K562 (cell line): ENCODE data around the gene SLC2A9. TPM values are rescaled to one million over a fixed set of nuclear protein-coding genes. Genes with fewer than 3 reads are reported as not detected.

Experiments used
- CAMTA2 ChIP-seq: fragments of 250-450 bp; sonication (Bioruptor Pico); conservative IDR thresholded peaks from 2 replicates; pipeline ENCODE4 v1.5.1; 2022
- CREM ChIP-seq: IDR thresholded peaks from 2 replicates; pipeline ENCODE4 v1.6.1; 2014; ENCODE audit warnings: antibody characterized with exemption, low read depth
- CTCF ChIP-seq, 3 experiments: IDR thresholded peaks in 2 of 3; conservative IDR thresholded peaks in 1 of 3; 2 replicates each; pipeline ENCODE4 v1.5.1; 2011 to 2012; ENCODE audit warnings: low read length in 3 of 3, mild to moderate bottlenecking in 3 of 3, control low read depth in 2 of 3, improper control_type of control experiment in 1 of 3, inconsistent platforms in 1 of 3, low read depth in 1 of 3, mixed read lengths in 1 of 3, moderate library complexity in 1 of 3; ENCODE audit not compliant: insufficient read depth in 2 of 3
- DDX20 ChIP-seq: fragments of 450-650 bp; IDR thresholded peaks from 2 replicates; pipeline ENCODE4 v1.6.1; 2016; ENCODE audit warnings: missing genetic modification characterization, low read depth, mild to moderate bottlenecking, missing compliant biosample characterization, moderate library complexity
- DMBX1 ChIP-seq: fragments of 250-450 bp; sonication (Bioruptor Pico); IDR thresholded peaks from 2 replicates; pipeline ENCODE4 v1.8.0; 2022; ENCODE audit warnings: inconsistent platforms, mild to moderate bottlenecking, moderate library complexity, borderline replicate concordance
- FOXJ3 ChIP-seq: sonication (generic); formaldehyde crosslinking; IDR thresholded peaks from 2 replicates; pipeline ENCODE4 v1.4.0; 2020; ENCODE audit warnings: mild to moderate bottlenecking, missing genetic modification reagents
- GABPB2 ChIP-seq: fragments of 250-450 bp; sonication (Bioruptor Pico); conservative IDR thresholded peaks from 2 replicates; pipeline ENCODE4 v1.5.1; 2021; ENCODE audit warnings: mild to moderate bottlenecking
- GATA2 ChIP-seq: sonication (generic); formaldehyde crosslinking; IDR thresholded peaks from 2 replicates; pipeline ENCODE4 v1.4.0; 2020; ENCODE audit warnings: mild to moderate bottlenecking, missing genetic modification reagents
- GTF2F1 ChIP-seq: IDR thresholded peaks from 2 replicates; pipeline ENCODE4 v1.6.1; 2011; ENCODE audit warnings: low read depth, low read length, improper control_type of control experiment
- HNRNPK ChIP-seq: fragments of 200-400 bp; formaldehyde crosslinking; IDR thresholded peaks from one replicate; pipeline ENCODE4 v1.6.1; 2018; ENCODE audit warnings: mild to moderate bottlenecking, low read depth, low read length; ENCODE audit not compliant: poor library complexity, severe bottlenecking
- HNRNPLL ChIP-seq: fragments of 200-400 bp; formaldehyde crosslinking; IDR thresholded peaks from 2 replicates; pipeline ENCODE4 v1.6.1; 2017; ENCODE audit warnings: low read length, low read depth, mild to moderate bottlenecking; ENCODE audit not compliant: poor library complexity, severe bottlenecking
- MYC ChIP-seq, 2 experiments: fragments of 250-450 bp in 1 of 2; sonication (Bioruptor Pico) in 1 of 2; IDR thresholded peaks; 2 replicates each; pipeline versions ENCODE4 v1.5.1 to v1.6.1; 2012 to 2021; ENCODE audit warnings: low read depth in 2 of 2, borderline replicate concordance in 1 of 2, improper control_type of control experiment in 1 of 2, low read length in 1 of 2, mild to moderate bottlenecking in 1 of 2, moderate library complexity in 1 of 2
- NFXL1 ChIP-seq: fragments of 450-650 bp; formaldehyde crosslinking; IDR thresholded peaks from 2 replicates; pipeline ENCODE4 v1.4.0; 2021; ENCODE audit warnings: mild to moderate bottlenecking
- PHF8 ChIP-seq: fragments of 200-600 bp; sonication (generic); IDR thresholded peaks from 2 replicates; pipeline ENCODE4 v1.6.1; 2012; ENCODE audit warnings: mixed run types, mild to moderate bottlenecking, inconsistent platforms, low read length, moderate library complexity, borderline replicate concordance
- PPARD ChIP-seq: fragments of 250-450 bp; sonication (Bioruptor Pico); IDR thresholded peaks from 2 replicates; pipeline ENCODE4 v1.8.0; 2022; ENCODE audit warnings: inconsistent platforms, mild to moderate bottlenecking, moderate library complexity
- SRSF7 ChIP-seq: fragments of 200-400 bp; formaldehyde crosslinking; optimal IDR thresholded peaks from 2 replicates; pipeline ENCODE3; 2017; ENCODE audit warnings: mild to moderate bottlenecking, low read depth, low read length
- SRSF9 ChIP-seq: fragments of 200-400 bp; formaldehyde crosslinking; IDR thresholded peaks from 2 replicates; pipeline ENCODE4 v1.6.1; 2017; ENCODE audit warnings: low read depth, low read length, borderline replicate concordance
- ZC3H8 ChIP-seq: fragments of 450-650 bp; IDR thresholded peaks from 2 replicates; pipeline ENCODE4 v1.6.1; 2017
- ZFP1 ChIP-seq: fragments of 450-650 bp; formaldehyde crosslinking; IDR thresholded peaks from 2 replicates; pipeline ENCODE4 v1.4.0; 2020; ENCODE audit warnings: mild to moderate bottlenecking, mixed read lengths
- ZFPM2 ChIP-seq: fragments of 250-450 bp; sonication (Bioruptor Pico); IDR thresholded peaks from 2 replicates; pipeline ENCODE4 v1.5.1; 2022; ENCODE audit warnings: mild to moderate bottlenecking
- ZNF408 ChIP-seq: fragments of 250-450 bp; sonication (Bioruptor Pico); IDR thresholded peaks from 2 replicates; pipeline ENCODE4 v1.4.0; 2020; ENCODE audit warnings: low read depth, mild to moderate bottlenecking, moderate library complexity
- ZNF696 ChIP-seq: fragments of 250-450 bp; sonication (Bioruptor Pico); conservative IDR thresholded peaks from 2 replicates; pipeline ENCODE4 v1.4.0; 2020; ENCODE audit warnings: mild to moderate bottlenecking, moderate library complexity
- polyA plus RNA-seq, 8 experiments: library from polyadenylated mRNA; depleted of rRNA in 4 of 8; stranded (reverse) in 5 of 8; unstranded in 3 of 8; fragments of >200 nt; fragmentation: Nextera tagmentation in 2 of 8; fragmentation: Illumina TruSeq in 1 of 8; extraction: Ambion mirVana in 2 of 8; extraction: Trizol in 1 of 8; gene quantifications; 2 replicates each; pipeline versions ENCODE4 v1.2.1 to v1.2.3, GENCODE V29; 2011 to 2014; ENCODE audit warnings: inconsistent platforms in 1 of 8, missing spikeins in 1 of 8
- total RNA-seq, 7 experiments: library from RNA; depleted of rRNA in 6 of 7; stranded (reverse); fragments of >200 nt in 6 of 7; fragmentation: Illumina TruSeq in 2 of 7; extraction: Trizol in 2 of 7; gene quantifications; 2 replicates each; pipeline versions ENCODE4 v1.2.1 to v1.2.3, GENCODE V29; 2011 to 2021; ENCODE audit warnings: low replicate concordance in 1 of 7
- TF ChIP-seq, protein P1 (sequence below): fragments of 450-650 bp; formaldehyde crosslinking; IDR thresholded peaks from 2 replicates; pipeline ENCODE4 v1.4.0; 2022; ENCODE audit warnings: mild to moderate bottlenecking, moderate library complexity
- TF ChIP-seq, protein P2 (sequence below): fragments of 250-450 bp; sonication (Bioruptor Pico); IDR thresholded peaks from 2 replicates; pipeline ENCODE4 v1.5.1; 2021; ENCODE audit warnings: mild to moderate bottlenecking

SLC2A9 gene
- total and polyA plus RNA-seq, 9 of the 15 experiments (the other 6 are each of a cell fraction or from before 2014, with no cell fraction given): 0.15 to 1.9 (median 0.76) TPM

DNA sequence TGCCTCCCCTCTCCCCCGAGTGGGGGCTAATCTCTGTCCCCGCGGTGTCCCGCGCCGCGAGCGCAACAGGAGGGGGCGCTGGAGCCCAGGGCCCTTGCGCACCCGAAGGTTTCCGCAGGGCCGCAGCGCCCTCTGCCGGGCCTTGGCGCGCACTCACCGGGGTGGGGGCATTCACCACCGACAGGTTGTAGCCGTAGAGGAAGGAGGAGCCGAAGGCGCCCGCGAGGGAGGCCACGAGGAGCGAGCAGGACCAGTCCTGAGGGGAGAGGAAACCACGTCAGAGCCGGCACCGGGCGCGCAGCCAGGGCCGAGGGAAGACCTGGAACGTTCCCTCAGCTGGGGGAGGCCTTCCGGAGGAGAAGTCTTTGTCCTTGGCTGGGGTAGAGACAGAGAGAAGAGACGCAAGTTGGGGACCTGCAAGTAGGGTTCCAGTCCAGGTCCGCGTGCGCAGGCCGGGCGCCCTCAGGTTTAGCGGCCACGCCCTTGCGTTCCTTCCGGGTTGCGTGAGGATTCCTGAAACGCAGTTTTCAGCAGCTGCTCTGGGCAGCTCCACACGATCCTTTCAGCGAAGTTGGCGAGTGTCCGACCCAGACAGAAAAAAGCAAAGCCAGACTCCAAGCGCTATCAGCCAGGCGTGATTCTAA is 2.4 kb downstream of the SLC2A9 start (continued):
- TF ChIP-seq, protein P1, sequence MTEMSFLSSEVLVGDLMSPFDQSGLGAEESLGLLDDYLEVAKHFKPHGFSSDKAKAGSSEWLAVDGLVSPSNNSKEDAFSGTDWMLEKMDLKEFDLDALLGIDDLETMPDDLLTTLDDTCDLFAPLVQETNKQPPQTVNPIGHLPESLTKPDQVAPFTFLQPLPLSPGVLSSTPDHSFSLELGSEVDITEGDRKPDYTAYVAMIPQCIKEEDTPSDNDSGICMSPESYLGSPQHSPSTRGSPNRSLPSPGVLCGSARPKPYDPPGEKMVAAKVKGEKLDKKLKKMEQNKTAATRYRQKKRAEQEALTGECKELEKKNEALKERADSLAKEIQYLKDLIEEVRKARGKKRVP: no peak
- no peak for TF ChIP-seq NFXL1 (CRISPR knock-in tag)
- peak; percentile 51; the same call in 1 of the 2 replicates for TF ChIP-seq PHF8
- no peak for TF ChIP-seq SRSF7
- no peak for TF ChIP-seq PPARD (CRISPR knock-in tag)
- TF ChIP-seq HNRNPK: no peak
- TF ChIP-seq GABPB2 (CRISPR knock-in tag): no peak
- TF ChIP-seq ZFPM2 (CRISPR knock-in tag): no peak
- no peak for TF ChIP-seq GTF2F1
- no peak for TF ChIP-seq DMBX1 (CRISPR knock-in tag)
- TF ChIP-seq GATA2 (CRISPR knock-in tag): no peak
- no peak for TF ChIP-seq CAMTA2
- TF ChIP-seq CTCF (IDR thresholded peaks at IDR 0.05 in 2 of 3, conservative IDR thresholded peaks at IDR 0.05 in 1 of 3; ENCODE audit: insufficient read depth in 2 of 3, low read depth in 1 of 3, low read length in 3 of 3): peak; percentile 99 to 100 (median 100)
- no peak for TF ChIP-seq ZNF408 (CRISPR knock-in tag)
- TF ChIP-seq, protein P2, sequence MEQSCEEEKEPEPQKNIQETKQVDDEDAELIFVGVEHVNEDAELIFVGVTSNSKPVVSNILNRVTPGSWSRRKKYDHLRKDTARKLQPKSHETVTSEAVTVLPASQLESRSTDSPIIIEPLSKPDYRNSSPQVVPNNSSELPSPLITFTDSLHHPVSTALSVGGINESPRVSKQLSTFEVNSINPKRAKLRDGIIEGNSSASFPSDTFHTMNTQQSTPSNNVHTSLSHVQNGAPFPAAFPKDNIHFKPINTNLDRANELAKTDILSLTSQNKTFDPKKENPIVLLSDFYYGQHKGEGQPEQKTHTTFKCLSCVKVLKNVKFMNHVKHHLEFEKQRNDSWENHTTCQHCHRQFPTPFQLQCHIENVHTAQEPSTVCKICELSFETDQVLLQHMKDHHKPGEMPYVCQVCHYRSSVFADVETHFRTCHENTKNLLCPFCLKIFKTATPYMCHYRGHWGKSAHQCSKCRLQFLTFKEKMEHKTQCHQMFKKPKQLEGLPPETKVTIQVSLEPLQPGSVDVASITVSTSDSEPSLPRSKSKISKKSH (CRISPR knock-in tag): no peak
- peak; percentile 77; the same call in 1 of the 2 replicates for TF ChIP-seq CREM
- no peak for TF ChIP-seq DDX20 (tag)
- no peak for TF ChIP-seq SRSF9
- TF ChIP-seq MYC (IDR thresholded peaks at IDR 0.05; ENCODE audit: low read depth, low read length): peak; percentile 90
- TF ChIP-seq MYC (CRISPR knock-in tag; IDR thresholded peaks at IDR 0.05; ENCODE audit: borderline replicate concordance, low read depth): no peak
- TF ChIP-seq ZC3H8: no peak
- no peak for TF ChIP-seq ZFP1 (CRISPR knock-in tag)
- peak; percentile 79 for TF ChIP-seq HNRNPLL
- TF ChIP-seq ZNF696 (CRISPR knock-in tag): no peak
- no peak for TF ChIP-seq FOXJ3 (CRISPR knock-in tag)
